T47D (cell line): Measurements from ENCODE around the gene DUX4.
"Not testable (repeated sequence)": the region's sequence is repeated elsewhere in the genome, so short reads cannot be mapped to it uniquely, and the experiment has no call there.

Experiments
- DNase-seq, 2 experiments: peaks; one replicate each; pipeline versions ENCODE4 v3.0.0 to v3.0.0-alpha.2; 2011 to 2012; ENCODE audit warnings: low read depth in 1 of 2, low spot score in 1 of 2
- in situ Hi-C: cut with HindIII; loops from 2 replicates; pipeline ENCODE4 v1.10.0; 2016; ENCODE audit warnings: low sequenced_read_pairs, low pct_unique_long_range_greater_than_20kb

The DUX4 gene

GRCh38 chr4:190173428-190173827 is at the start of gene DUX4:
TSS of gene DUX4 (plus strand) at chr4:190173774. CDS start at chr4:190173774, 0 bp downstream.
- in situ Hi-C loops, DNase-seq: not testable (repeated sequence)

DNA sequence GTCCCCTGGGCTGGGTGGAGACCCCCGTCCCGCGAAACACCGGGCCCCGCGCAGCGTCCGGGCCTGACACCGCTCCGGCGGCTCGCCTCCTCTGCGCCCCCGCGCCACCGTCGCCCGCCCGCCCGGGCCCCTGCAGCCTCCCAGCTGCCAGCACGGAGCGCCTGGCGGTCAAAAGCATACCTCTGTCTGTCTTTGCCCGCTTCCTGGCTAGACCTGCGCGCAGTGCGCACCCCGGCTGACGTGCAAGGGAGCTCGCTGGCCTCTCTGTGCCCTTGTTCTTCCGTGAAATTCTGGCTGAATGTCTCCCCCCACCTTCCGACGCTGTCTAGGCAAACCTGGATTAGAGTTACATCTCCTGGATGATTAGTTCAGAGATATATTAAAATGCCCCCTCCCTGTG is 1.9 kb downstream of the DUX4 start:
- in situ Hi-C loops, DNase-seq: not testable (repeated sequence)

DNA sequence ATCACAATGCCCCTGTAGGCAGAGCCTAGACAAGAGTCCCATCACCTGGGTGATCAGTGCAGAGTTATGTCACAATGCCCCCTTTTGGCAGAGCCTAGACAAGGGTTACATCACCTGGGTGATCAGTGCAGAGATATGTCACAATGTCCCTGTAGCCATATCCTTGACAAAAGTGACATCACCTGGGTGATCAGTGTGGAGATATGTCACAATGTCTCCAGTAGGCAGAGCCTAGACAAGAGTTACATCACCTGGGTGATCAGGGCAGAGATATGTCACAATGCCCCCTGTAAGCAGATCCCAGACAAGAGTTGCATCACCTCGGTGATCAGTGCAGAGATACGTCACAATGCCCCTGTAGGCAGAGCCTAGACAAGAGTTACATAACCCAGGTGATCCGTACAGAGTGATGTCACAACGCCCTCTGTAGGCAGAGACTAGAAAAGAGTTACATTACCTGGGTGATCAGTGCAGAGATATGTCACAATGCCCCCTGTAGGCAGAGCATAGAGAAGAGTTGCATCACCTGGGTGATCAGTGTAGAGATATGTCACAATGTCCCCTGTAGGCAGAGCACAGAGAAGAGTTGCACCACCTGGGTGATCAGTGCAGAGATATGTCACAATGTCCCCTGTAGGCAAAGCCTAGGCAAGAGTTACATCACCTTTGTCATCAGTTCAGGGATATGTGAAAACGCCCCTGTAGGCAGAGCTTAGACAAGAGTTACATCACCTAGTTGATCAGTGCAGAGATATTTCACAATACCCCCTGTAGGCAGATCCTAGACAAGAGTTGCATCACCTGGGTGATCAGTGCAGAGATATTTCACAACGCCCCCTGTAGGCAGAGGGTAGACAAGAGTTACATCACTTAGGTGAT is 4.4 kb downstream of the DUX4 start:
- DNase-seq, in situ Hi-C loops: not testable (repeated sequence)

DNA sequence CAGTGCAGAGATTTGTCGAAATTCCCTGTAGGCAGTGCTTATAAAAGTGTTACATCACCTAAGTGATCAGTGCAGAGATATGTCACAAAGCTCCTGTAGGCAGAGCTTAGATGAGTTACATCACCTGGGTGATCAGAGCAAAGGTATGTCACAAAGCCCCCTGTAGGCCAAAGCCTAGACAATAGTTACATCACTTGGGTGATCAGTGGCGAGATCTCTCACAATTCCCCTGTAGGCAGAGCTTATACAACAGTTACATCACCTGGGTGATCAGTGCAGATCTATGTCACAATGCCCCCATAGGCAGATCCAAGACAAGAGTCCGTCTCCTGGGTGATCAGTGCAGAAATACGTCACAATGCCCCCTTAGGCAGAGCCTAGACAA is 5.0 kb downstream of the DUX4 start:
- in situ Hi-C loops, DNase-seq: not testable (repeated sequence)

- in situ Hi-C loops, DNase-seq: not testable (repeated sequence)
Measured at GRCh38 chr4:190179030-190179739, 5.6 kb downstream of the DUX4 start.

GRCh38 chr4:190179740-190180094 is 6.1 kb downstream of the DUX4 start:
- in situ Hi-C loops, DNase-seq: not testable (repeated sequence)

DNA sequence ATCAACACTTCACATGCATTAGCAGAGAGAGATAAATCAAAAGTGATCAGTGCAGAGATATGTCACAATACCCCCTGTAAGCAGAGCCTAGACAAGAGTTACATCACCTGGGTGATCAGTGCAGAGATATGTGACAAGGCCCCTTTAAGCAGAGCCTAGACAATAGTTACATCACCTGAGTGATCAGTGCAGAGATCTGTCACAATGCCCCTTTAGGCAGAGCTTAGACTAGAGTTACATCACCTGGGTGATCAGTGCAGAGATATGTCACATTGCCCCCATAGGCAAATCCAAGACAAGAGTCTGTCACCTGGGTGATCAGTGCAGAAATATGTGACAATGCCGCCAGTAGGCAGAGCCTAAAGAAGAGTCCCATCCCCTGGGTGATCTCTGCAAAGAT is 7.4 kb downstream of the DUX4 start:
- DNase-seq, in situ Hi-C loops: not testable (repeated sequence)

- DNase-seq: not testable (repeated sequence)
Measured at GRCh38 chr4:190181481-190182100, 8.0 kb downstream of the DUX4 start.

DNA sequence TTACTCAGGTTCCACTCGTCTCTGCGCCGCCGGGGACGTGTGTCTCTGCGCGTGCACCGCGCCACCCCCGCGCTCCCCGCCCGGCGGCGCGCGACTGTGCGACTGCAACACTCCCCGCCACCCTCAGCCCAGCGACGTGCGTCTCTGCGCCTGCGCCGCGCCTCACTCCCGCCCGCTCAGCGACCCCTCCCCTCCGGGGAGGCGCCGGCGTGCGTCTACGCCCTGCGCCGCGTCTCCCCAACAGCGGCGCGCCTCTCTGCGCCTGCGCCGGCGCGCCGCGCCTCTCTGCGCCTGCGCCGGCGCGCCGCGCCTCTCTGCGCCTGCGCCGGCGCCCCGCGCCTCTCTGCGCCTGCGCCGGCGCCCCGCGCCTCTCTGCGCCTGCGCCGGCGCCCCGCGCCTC is 29.9 kb downstream of the DUX4 start:
- in situ Hi-C loops, DNase-seq: not testable (repeated sequence)

More at GRCh38 chr4:190181481-190182100, 8.0 kb downstream of the DUX4 start:
- in situ Hi-C loops: not testable (repeated sequence)
